ENCODE results near the gene ANKRD33.

Gene ANKRD33

DNA sequence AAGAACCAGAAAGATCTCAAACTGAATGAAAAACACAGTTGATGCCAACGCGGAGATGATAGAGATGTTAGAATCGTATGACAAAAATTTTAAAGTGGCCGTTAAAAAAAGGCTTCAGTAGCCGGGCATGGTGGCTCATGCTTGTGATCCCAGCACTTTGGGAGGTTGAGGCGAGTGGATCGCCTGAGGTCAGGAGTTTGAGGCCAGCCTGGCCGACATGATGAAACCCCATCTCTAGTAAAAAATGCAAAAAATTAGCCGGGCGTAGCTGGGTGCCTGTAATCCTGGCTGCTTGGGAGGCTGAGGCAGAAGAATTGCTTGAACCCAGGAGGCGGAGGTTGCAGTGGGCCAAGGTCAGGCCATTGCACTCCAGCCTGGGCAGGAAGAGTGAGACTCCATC lies 14.0 kb downstream of the ANKRD33 start:
- DNase-seq (ENCODE audit: low read depth in 2 of 2), result no peak

DNA sequence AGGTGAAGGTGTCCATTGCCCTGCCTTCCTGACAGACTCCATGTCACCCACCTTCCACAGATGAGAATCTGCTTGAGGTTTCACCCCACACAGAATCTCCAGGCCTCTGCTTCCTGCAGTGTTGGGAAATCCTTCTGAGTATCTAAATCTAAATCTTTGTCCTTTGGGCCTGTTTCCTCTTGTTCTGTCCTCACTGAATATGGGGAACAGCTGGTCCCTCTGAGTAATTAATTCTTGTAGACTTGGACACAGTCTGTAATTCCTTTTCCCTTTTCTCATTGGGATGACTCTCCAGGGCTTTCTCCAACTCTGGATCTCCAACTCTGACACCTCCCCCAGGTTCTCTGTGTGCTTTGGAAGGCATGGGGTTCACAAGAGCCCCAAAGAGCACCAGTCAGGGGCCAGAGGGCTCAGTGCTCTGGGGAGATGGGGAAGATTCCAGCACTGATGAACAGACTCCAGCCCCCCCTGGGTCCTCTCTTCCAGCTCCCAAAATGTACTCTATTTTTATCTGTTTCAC lies 17.1 kb downstream of the ANKRD33 start:
- no peak for DNase-seq (ENCODE audit: low read depth in 2 of 2)

DNA sequence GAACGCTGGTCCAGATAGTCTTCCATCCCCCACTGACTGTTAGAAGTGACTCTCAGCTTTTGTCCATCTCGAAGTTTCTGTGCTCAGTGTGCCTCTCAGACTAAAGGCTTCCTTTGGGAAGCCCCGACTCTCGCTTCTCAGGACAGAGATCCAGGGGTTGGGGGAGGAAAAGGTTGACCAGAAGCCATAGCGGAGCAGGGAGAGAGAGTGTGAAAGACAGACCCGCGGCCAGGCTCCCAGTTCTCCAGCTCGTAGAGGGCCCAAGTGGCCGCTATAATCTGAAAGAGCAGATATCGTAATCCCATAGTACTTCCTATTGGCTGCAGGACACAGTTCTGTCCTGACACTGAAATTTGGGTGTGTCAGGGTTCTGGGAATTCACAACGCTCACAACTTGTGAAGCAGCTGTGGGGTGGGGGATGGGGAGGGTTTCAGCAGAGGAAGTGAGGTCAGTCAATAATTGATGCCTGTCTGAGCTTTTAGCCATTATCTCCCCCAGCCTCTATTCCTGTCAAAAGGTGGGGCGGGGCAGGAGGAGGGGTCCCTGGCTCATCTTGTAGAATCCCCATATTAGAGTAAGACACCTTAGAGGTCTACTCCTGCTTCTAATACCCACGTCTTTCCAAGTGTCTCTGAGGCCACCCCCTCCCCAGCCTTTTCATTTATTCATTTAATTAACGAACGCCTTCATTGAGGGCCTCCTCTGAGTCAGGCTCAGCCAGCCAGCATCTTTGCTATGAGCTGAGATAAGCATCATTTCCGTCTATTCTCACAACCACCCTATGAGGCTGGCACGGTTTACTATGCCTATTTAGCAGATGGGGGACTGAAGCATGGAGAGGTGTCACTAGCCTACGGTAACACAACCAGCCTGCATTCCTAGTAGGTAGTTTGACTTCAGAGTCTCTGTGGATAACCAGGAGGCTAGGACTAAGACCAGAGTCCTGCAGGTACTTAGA lies 17.8 kb downstream of the ANKRD33 start:
- DNase-seq (ENCODE audit: low read depth in 2 of 2), result no peak

DNA sequence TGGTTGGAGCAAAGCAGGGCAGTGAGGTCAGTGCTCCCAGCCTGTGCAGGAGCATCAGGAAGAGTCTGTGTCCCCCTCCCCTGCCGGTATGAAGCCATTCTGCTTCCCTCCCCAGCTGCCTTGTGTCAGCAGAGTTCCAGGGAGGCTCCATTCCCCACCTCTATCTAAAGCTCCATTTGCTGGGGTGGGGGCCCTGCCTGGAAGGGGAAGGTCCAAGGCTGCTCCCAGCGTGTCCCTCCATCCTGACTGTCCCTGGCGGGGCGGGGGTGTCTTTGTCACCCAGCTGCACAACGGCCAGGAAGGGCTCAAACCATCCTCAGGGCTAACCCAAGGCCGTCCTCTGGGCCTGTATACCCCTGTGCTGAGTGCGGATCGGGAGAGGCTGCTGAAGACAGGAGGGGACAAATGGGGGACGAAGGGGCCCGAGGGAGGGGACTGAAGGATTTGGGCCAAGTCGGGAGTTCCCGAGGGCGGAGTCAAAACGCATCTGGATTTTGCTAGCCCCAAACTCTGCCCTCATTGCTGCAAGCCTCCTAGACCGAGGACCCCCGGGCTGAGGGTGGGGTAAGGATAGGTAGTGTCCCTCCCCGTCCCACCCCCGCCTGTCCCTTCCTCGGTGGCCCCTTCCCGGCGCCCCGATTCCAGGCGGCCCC lies 18.7 kb downstream of the ANKRD33 start:
- no peak for DNase-seq (ENCODE audit: low read depth in 2 of 2)

DNA sequence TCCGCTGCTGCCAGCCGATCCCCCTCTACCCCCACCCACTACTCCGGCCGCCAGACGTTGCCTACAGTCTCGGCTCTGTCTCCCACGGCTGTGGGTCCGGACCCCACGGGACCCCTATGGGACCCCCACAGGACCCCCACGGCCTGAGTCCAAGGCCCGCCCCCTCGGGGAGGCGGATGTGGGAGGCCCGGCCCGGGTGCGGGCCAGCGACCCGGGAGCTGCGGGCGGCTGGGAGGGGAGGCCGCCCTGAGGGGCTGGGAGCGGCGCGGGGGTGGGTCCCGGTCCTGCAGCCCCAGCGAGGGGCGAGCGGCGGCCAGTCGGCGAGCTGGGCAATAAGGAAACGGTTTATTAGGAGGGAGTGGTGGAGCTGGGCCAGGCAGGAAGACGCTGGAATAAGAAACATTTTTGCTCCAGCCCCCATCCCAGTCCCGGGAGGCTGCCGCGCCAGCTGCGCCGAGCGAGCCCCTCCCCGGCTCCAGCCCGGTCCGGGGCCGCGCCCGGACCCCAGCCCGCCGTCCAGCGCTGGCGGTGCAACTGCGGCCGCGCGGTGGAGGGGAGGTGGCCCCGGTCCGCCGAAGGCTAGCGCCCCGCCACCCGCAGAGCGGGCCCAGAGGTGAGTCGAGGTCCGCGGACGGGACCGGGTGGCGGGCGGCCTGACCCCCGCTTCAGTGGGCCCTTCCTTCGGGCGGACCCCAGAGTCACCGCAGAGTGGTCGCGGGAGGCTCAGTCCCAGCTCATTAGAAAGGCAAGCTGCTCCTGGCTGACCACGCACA lies 19.4 kb downstream of the ANKRD33 start, which contains the start of gene ACVRL1:
ACVRL1 (plus strand) TSS at position 422 of the 773 bp plus-strand sequence. CDS start 4,971 bp downstream, outside the sequence.
- DNase-seq (ENCODE audit: low read depth in 2 of 2), result no peak

DNA sequence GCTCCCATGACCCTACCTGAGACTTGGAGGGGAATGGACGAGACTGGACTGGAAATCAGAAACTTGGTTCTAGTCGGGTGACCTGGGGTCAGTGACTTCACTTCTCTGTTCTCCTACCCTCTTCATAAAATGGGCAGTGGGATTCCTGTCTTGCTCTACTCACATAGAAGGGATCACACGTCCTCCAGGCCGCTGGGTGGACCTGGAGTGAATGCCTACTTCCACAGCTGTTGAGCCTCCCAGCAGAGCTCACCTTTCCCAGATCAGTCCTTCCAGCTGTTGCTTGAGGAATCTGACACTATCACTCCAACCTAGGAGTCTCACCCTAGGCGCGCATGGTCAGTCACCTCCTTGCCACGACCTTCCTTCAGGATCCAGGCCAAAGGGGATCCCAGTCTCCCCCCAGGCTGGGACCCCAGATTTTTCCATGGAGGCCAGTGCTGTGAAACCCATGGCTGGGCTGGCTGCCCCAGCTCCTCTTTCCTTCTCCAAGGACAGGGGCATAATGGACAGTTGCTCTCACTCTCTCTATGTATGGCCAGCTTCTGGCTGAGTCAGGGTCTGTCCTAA lies 20.0 kb downstream of the ANKRD33 start:
- no peak for DNase-seq (ENCODE audit: low read depth in 2 of 2)

DNA sequence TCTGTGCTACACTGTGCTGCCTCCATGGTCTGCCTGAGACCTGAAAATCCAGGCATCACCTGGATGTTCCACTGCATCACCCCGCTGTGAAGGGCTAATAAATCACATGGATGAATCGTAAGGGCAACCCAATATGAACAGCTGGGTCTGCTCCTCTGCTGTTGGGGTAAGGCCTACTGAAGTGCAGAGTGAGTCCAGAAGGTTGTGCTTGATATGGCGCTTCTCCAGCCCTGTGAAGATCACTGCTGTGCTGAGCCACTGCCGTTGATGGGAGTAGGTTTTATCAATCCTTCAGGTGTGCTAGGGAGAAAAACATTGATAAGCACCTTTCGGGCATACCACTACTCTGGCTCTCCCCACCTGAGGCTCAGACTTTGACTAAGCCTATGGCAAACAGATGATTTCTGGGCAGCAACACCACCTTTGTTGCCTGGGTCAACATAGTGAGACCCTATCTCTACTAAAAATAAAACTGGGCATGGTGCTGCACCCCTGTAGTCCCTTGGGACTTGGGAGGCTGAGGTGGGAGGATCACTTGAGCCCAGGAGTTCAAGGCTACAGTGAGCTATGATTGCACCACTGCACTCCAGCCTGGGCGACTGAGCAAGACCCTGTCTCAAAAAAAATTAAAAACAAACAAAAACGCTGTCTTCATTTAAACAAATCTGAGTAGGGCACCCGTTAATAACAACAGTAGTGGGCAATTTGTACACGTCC lies 21.1 kb downstream of the ANKRD33 start:
- DNase-seq (ENCODE audit: low read depth in 2 of 2), result no peak

DNA sequence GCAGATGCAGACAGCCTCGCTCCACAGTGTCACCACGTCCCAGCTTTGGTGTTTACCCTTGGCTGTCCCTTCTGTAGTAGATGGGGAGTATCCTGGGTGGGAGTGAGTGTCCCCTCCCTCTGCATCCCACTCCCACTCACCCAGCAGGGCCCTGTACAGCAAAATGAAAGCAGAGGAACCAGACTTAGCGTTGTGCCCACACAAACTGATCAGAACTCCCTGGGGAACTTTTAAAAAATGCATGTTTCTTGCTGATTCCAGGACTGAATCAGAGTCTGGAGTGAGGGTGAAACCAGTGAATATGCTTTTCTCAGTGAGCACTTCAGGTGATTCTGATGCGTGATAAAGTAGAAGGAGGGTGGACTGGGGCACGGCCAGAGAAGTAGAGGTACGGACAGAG lies 22.3 kb downstream of the ANKRD33 start:
- no peak for DNase-seq (ENCODE audit: low read depth in 2 of 2)

DNA sequence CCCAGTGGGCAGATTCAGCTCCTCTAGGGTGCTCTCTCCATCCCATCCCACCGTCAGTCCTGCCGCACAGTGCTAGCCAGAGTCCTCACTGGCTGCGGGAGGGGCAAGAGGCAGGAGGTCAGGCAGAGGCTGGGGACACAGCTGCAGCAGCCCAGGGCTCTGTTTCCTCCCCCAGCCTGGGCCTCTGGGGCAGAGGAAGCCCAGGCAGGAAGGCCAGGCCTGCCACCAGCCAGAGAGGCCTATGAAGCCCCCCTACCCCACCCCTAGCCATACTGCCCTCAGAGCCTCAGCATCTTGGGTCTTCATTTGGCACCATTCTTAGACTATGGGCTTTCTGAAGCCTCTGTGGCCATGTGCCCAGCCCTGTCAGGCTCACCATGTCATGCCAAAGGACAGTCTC lies 22.8 kb downstream of the ANKRD33 start:
- no peak for DNase-seq (ENCODE audit: low read depth in 2 of 2)

DNA sequence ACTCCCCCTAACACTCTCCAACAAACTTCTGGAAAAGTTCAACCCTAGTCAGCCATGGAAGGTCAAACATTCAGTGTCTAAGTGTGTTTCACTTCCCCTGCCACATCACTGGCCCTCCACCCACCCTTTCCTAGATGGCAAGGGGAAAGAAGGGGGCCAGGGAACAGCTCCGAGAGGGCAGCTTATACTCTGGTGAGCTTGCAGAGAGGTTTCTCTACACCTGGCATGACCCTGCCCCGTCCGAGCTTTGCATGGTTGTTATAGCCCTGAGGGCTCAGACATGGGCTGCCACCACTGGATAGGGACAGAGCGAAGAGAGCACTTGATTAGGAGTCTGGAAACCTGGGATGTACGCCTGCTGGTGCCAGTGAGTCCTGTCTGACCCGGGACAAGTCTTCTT lies 23.4 kb downstream of the ANKRD33 start:
- DNase-seq (ENCODE audit: low read depth in 2 of 2), result no peak

DNA sequence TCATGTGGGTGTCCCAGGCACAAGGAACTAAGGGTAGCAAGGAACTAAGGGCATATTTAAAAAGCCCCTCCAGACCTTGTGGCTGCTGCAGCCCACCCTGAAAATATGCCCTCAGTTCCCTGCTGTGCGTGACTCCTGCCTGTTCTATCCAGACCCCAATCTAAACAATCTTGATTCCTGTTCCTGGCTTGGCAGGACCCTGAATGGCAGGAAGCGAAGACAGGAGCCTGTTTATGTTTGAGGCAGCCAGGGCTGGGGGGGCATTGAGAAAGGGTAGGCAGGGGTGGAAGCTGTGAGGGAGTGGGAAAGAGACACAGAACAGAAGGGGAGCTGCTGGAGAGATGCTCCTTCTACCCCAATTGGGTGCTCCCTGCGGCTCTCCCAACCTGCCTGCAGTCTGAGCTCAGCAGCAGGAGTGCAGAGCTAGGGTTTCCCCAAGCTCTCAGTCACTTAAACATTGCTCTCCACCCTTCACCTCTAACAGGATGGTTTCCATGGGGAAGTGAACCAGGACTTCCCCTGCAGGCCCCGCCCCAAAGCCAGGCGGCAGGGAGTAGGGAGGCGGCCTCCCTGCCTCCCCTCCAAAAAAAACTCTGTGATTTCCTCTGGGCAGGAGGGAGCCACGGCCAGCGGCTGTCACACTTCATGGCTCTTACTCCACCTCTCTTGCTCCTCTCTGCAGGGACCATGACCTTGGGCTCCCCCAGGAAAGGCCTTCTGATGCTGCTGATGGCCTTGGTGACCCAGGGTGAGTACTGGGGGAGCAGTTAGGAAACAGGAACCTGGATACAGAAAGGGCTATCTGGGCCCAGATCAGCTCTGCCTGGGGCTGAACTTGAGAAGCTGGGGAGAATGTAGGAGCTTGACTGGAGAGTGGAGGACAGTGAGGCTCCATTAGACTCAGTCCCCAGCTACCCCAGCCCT lies 24.1 kb downstream of the ANKRD33 start:
- no peak for DNase-seq (ENCODE audit: low read depth in 2 of 2)

DNA sequence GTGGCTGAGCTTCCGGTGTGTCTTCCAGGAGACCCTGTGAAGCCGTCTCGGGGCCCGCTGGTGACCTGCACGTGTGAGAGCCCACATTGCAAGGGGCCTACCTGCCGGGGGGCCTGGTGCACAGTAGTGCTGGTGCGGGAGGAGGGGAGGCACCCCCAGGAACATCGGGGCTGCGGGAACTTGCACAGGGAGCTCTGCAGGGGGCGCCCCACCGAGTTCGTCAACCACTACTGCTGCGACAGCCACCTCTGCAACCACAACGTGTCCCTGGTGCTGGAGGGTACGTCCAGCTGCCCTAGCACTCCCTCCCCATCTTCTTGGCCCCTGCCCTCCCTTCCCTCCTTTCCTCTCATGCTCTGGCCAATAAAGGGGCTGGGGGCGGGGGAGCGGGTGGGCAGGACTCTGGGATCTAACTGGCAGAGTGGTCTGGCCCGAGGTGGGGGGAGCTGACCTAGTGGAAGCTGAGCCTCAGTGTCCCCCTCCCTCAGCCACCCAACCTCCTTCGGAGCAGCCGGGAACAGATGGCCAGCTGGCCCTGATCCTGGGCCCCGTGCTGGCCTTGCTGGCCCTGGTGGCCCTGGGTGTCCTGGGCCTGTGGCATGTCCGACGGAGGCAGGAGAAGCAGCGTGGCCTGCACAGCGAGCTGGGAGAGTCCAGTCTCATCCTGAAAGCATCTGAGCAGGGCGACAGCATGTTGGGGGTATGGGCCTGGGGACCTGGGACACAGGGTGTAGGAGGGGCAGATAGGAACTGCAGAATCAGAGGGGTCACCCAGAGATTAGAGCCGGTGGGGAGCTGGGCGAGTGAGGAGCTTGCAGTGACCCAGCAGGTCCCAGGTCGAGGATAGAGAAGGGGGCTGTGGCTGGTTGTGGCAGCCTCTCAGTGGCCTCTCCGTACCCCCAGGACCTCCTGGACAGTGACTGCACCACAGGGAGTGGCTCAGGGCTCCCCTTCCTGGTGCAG lies 25.4 kb downstream of the ANKRD33 start:
- DNase-seq (ENCODE audit: low read depth in 2 of 2), result no peak

DNA sequence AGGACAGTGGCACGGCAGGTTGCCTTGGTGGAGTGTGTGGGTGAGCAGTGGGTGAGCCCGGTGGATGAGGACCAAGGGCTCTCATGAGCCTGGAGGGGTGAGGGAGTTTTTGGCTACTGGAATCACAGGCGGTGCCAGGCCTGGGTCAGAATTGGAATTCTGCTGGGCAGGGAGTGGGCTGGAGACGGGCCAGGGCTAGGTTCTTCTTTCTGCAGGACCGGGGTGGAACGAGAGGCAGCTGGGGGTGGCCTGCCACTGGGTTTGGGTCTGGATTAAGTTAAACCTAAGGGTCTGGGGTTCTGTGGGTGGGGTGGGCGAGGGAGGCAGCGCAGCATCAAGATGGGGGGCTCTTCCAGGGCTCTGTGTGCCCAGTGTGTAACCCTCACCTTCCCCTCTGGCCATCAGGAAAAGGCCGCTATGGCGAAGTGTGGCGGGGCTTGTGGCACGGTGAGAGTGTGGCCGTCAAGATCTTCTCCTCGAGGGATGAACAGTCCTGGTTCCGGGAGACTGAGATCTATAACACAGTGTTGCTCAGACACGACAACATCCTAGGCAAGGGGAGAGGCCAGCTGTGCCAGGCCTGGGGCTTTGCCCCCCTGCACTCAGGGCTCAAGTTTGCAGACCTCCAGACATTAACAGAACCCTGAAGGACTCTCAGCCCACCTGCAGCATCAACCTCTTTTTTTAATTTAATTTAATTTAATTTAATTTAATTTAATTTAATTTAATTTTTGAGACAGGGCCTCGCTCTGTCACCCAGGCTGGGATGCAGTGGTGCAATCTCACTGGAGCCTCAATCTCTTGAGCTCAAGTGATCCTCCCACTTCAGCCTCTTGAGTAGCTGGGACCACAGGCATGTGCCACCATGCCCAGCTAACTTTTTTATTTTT lies 26.4 kb downstream of the ANKRD33 start:
- no peak for DNase-seq (ENCODE audit: low read depth in 2 of 2)

DNA sequence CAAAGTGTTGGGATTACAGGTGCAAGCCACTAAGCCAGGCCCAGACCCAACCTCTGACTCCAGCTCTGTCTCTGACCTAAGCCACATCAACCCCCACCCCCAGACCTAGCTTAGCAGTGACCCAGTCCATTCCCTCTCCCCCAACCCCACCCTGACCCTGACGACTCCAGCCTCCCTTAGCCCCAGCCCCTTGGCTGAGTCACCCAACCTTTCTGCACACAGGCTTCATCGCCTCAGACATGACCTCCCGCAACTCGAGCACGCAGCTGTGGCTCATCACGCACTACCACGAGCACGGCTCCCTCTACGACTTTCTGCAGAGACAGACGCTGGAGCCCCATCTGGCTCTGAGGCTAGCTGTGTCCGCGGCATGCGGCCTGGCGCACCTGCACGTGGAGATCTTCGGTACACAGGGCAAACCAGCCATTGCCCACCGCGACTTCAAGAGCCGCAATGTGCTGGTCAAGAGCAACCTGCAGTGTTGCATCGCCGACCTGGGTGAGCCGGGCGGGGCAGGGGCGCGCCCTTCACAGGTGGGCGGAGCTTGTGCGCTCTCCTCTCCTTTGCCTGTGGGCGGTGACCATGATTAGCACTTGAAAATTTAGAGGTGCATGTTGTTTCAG lies 27.2 kb downstream of the ANKRD33 start:
- DNase-seq (ENCODE audit: low read depth in 2 of 2), result no peak

DNA sequence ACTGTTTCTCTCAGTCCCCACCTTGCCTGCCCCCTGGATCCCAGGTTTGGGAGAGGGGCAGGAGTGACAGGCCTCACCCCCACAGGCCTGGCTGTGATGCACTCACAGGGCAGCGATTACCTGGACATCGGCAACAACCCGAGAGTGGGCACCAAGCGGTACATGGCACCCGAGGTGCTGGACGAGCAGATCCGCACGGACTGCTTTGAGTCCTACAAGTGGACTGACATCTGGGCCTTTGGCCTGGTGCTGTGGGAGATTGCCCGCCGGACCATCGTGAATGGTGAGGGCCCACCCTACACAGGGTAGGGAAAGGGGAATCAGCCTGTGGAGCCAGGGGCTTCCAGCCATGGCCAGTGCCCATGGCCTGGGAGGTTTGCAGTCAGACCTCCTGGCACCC lies 28.0 kb downstream of the ANKRD33 start:
- DNase-seq (ENCODE audit: low read depth in 2 of 2), result no peak

DNA sequence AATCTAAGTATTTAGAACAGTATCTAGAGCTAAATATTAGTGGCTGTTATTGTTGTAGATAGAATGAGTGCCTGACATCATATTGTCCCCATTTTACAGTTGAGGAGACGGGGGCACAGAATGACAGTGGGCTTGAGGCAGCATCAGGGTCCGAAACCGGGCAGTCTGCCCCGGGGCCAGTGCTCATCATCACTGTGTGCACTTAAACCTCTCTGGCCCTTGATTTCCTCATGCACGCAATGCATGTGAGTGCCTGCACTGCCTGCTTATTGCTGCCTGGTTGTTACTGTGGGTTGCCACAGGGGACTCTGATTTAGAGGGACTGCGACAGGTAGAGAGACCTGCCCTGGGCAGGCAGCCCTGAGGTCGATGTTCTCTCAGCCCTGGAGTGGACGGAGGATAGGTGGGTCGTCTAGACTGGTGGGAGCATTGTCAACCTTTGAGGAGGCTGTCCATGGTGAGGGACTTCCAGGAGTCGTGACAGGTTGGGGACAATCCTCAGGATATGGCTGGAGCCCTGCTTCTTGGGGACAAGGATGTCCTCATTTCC lies 29.2 kb downstream of the ANKRD33 start:
- no peak for DNase-seq (ENCODE audit: low read depth in 2 of 2)

Measured in stimulated activated CD8-positive, alpha-beta memory T cell treated with anti-CD3 and anti-CD28 coated beads, Interleukin-7, amount 100 ng/mL, for 1 hour (primary cell).